ENCODE results near the gene ECT2.
"Not testable (repeated sequence)": the region's sequence is repeated elsewhere in the genome, so short reads cannot be mapped to it uniquely, and the experiment has no call there.

The ECT2 gene

GRCh38 chr3:172735014-172735413, 15.5 kb upstream of the ECT2 start:
- no peak for DNase-seq (ENCODE audit: low read depth in 2 of 3, low spot score in 2 of 3)

- DNase-seq (ENCODE audit: low read depth in 2 of 3, low spot score in 2 of 3): no peak
Observed at GRCh38 chr3:172739462-172739861, 11.1 kb upstream of the ECT2 start.

- no peak for DNase-seq (ENCODE audit: low read depth in 2 of 3, low spot score in 2 of 3)
Observed at GRCh38 chr3:172746475-172746874, 4.1 kb upstream of the ECT2 start.

- no peak for DNase-seq (ENCODE audit: low read depth in 2 of 3, low spot score in 2 of 3)
Observed at GRCh38 chr3:172749230-172749965, 1.1 kb upstream of the ECT2 start.

GRCh38 chr3:172750069-172750367, 508 bp upstream of the ECT2 start:
- no peak for DNase-seq (ENCODE audit: low read depth in 2 of 3, low spot score in 2 of 3)

GRCh38 chr3:172751175-172751704, 714 bp downstream of the ECT2 start:
- no peak for DNase-seq (ENCODE audit: low read depth in 2 of 3, low spot score in 2 of 3)

- DNase-seq (ENCODE audit: low read depth in 2 of 3, low spot score in 2 of 3): no peak
Observed at GRCh38 chr3:172752651-172753050, 2.1 kb downstream of the ECT2 start.

- no peak for DNase-seq (ENCODE audit: low read depth in 2 of 3, low spot score in 2 of 3)
Observed at GRCh38 chr3:172753125-172753524, 2.6 kb downstream of the ECT2 start.

GRCh38 chr3:172760416-172760815, 9.9 kb downstream of the ECT2 start:
- DNase-seq (ENCODE audit: low read depth in 2 of 3, low spot score in 2 of 3): not testable (repeated sequence)

GRCh38 chr3:172766241-172766640, 15.7 kb downstream of the ECT2 start:
- no peak for DNase-seq (ENCODE audit: low read depth in 2 of 3, low spot score in 2 of 3)

GRCh38 chr3:172766718-172767405, 16.3 kb downstream of the ECT2 start:
- no peak for DNase-seq (ENCODE audit: low read depth in 2 of 3, low spot score in 2 of 3)

GRCh38 chr3:172770382-172770781, 19.9 kb downstream of the ECT2 start:
- DNase-seq (ENCODE audit: low read depth in 2 of 3, low spot score in 2 of 3): no peak

GRCh38 chr3:172771672-172772071, 21.1 kb downstream of the ECT2 start:
- no peak for DNase-seq (ENCODE audit: low read depth in 2 of 3, low spot score in 2 of 3)

- no peak for DNase-seq (ENCODE audit: low read depth in 2 of 3, low spot score in 2 of 3)
Observed at GRCh38 chr3:172776049-172776717, 25.7 kb downstream of the ECT2 start.

- DNase-seq (ENCODE audit: low read depth in 2 of 3, low spot score in 2 of 3): no peak
Observed at GRCh38 chr3:172777901-172778300, 27.4 kb downstream of the ECT2 start.

- no peak for DNase-seq (ENCODE audit: low read depth in 2 of 3, low spot score in 2 of 3)
Observed at GRCh38 chr3:172782235-172782634, 31.7 kb downstream of the ECT2 start.

GRCh38 chr3:172786036-172786435, 35.5 kb downstream of the ECT2 start:
- no peak for DNase-seq (ENCODE audit: low read depth in 2 of 3, low spot score in 2 of 3)

GRCh38 chr3:172787019-172787418, 36.5 kb downstream of the ECT2 start:
- DNase-seq (ENCODE audit: low read depth in 2 of 3, low spot score in 2 of 3): no peak

- no peak for DNase-seq (ENCODE audit: low read depth in 2 of 3, low spot score in 2 of 3)
Observed at GRCh38 chr3:172787746-172788145, 37.2 kb downstream of the ECT2 start.

- DNase-seq (ENCODE audit: low read depth in 2 of 3, low spot score in 2 of 3): no peak
Observed at GRCh38 chr3:172799246-172799645, 48.7 kb downstream of the ECT2 start.

- DNase-seq (ENCODE audit: low read depth in 2 of 3, low spot score in 2 of 3): no peak
Observed at GRCh38 chr3:172800156-172800555, 49.6 kb downstream of the ECT2 start.

GRCh38 chr3:172803489-172803888, 53.0 kb downstream of the ECT2 start:
- DNase-seq (ENCODE audit: low read depth in 2 of 3, low spot score in 2 of 3): no peak
